MCF 10A (cell line): ENCODE data around the gene PLA2G5. TPM values are rescaled to one million over a fixed set of nuclear protein-coding genes. Genes with fewer than 3 reads are reported as not detected.

Experiments
- BruUV-seq: library from RNA; stranded (reverse); fragments of 400-500 nt; replicated peaks from 2 replicates; lab custom pipeline; 2021; lab: Mats Ljungman, UMichigan
- CTCF ChIA-PET: fragments of 300-600 bp; sonication (Branson Sonifier 250); formaldehyde crosslinking; extraction: SDS; loops from one replicate; lab custom pipeline; 2021; ENCODE audit warnings: antibody characterized with exemption, inconsistent platforms; lab: Yijun Ruan, JAX
- POLR2A ChIA-PET: fragments of 300-600, 350-650 bp; sonication (Branson Sonifier 250); formaldehyde crosslinking; extraction: SDS; loops from one replicate; lab custom pipeline; 2020; ENCODE audit warnings: antibody characterized with exemption, inconsistent platforms; lab: Yijun Ruan, JAX
- DNase-seq: peaks from one replicate; pipeline ENCODE4 v3.0.0-alpha.2; 2018; ENCODE audit not compliant: unreplicated experiment
- H3K27ac Mint-ChIP-seq: one replicate; pipeline ENCODE4 v1.8.0; 2022; ENCODE audit warnings: mild to moderate bottlenecking, low read depth, mixed read lengths; ENCODE audit not compliant: unreplicated experiment
- H3K27me3 Mint-ChIP-seq: one replicate; pipeline ENCODE4 v1.8.0; 2022; ENCODE audit warnings: mixed read lengths; ENCODE audit not compliant: insufficient read depth, unreplicated experiment
- H3K36me3 Mint-ChIP-seq: one replicate; pipeline ENCODE4 v1.8.0; 2022; ENCODE audit warnings: mild to moderate bottlenecking, moderate library complexity, mixed read lengths; ENCODE audit not compliant: insufficient read depth, unreplicated experiment
- H3K4me1 Mint-ChIP-seq: one replicate; pipeline ENCODE4 v1.8.0; 2022; ENCODE audit warnings: mixed read lengths; ENCODE audit not compliant: insufficient read depth, unreplicated experiment
- H3K4me3 Mint-ChIP-seq: one replicate; pipeline ENCODE4 v1.8.0; 2022; ENCODE audit warnings: mild to moderate bottlenecking, moderate library complexity, mixed read lengths; ENCODE audit not compliant: unreplicated experiment
- H3K9me3 Mint-ChIP-seq: one replicate; pipeline ENCODE4 v1.8.0; 2022; ENCODE audit warnings: mixed read lengths; ENCODE audit not compliant: unreplicated experiment
- CTCF ChIP-seq: fragments of 200-600 bp; IDR thresholded peaks from one replicate; pipeline ENCODE4 v1.8.0; 2022; ENCODE audit warnings: antibody characterized with exemption, mild to moderate bottlenecking; ENCODE audit not compliant: unreplicated experiment
- intact Hi-C: fragments of 100-400 bp; cut with micrococcal nuclease; formaldehyde crosslinking; loops from 2 replicates; pipeline ENCODE4 v1.14.1; 2022
- total RNA-seq: library from RNA; stranded (reverse); gene quantifications from 2 replicates; pipeline ENCODE4 v1.2.3, GENCODE V29; 2022

The PLA2G5 gene
- total RNA-seq, 1 experiment from 2014 or later: not detected

DNA sequence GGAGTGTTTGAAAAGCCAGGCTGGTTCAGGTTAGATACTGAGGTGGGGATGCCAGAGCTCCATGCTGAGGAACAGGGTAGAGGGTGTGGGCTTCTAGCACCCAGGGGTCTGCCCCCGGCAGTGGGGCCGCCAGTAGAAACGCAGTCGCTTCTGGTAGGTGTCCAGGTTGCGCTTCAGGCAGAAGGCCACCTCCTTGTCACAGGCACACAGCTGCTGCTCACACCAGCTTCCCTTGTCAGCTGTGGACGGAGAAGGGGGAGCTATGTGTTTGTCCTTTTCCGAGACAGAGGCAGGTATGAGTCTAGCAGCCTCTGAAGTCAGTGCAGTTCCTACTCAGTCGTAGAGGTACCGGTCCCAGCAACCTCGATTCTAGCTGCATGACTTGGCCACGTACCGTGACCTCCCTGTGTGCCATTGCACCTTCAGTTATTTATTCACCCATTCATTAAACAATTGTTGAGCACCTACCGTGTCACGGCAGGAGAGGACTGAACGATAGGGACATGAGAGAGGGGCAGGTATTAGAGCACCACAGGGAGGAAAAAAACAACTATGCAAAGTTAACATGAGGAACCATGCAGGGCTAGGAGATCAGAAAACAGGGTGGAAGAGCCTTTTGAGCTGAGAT is 44.1 kb downstream of the PLA2G5 start:
- no TSS peak for BruUV-seq
- Mint-ChIP-seq H3K4me1 (peaks cover 9% of the 10 kb centered on the region), H3K27ac (no peak overlapping the region)

DNA sequence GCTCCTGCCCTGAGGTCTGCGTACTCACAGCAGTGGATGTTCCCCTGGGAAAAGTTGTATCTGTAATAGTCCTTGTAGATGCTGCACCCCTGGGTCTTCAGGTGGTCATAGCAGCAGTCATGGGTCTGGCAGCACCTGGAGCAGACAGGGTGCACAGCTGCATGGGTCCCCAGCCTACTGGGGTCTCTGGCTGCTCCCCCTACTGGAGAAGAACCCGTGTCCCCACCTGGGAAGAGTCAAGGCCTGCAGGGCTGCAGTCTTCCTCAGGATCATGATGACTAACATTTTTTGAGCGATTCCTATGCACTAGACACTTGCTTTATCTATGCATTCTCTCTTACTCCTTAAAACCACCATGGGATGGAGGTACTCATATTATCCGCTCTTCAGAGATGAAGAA is 45.5 kb downstream of the PLA2G5 start:
- no peak overlapping the region for H3K27ac Mint-ChIP-seq
- intact Hi-C loops: no loop called here

More for the DNA sequence above, 44.1 kb downstream of the PLA2G5 start:
- POLR2A ChIA-PET: no interaction called here
- H3K9me3 Mint-ChIP-seq: no peaks in the 10 kb centered on the region
- H3K4me3 Mint-ChIP-seq: no peak overlapping the region
- DNase-seq: no peak
- H3K36me3 Mint-ChIP-seq: no peaks in the 10 kb centered on the region
- H3K27me3 Mint-ChIP-seq: peaks cover 22% of the 10 kb centered on the region
- no peak for TF ChIP-seq CTCF
- CTCF ChIA-PET: interaction anchor here (0.8 to 1.5 kb wide), 2 partner anchors 13 to 17 kb away, joined by 3 read pairs; no protein-coding TSS in a partner anchor
- intact Hi-C loops: no loop called here

DNA sequence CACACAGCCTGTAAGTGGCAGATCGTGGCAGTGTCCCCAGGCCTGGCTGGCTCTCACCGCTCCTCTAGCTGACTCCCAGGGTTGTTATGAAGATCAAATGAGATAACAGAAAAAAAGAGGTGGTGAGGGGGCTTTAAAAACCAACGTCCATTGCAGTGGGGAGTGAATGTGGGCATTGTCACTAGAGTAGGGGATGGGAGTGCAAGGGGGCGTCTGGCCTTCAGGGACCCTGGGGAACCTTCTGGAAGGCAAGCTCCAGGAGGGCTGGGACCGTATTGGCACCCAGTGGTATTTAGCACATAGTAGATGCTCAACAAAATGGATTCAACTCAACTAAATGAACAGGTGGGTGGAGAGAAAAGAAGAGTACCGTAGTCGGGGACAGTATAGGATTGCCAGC is 45.9 kb downstream of the PLA2G5 start:
- H3K4me1 Mint-ChIP-seq: peaks cover 2% of the 10 kb centered on the region
- no TSS peak for BruUV-seq
- H3K9me3 Mint-ChIP-seq: no peaks in the 10 kb centered on the region
- ChIA-PET CTCF (no interaction called here), POLR2A (no interaction called here)
- no peak for TF ChIP-seq CTCF
- H3K27me3 Mint-ChIP-seq: peaks cover 37% of the 10 kb centered on the region
- intact Hi-C loops: no loop called here
- DNase-seq: no peak
- no peak overlapping the region for H3K27ac Mint-ChIP-seq
- no peak overlapping the region for H3K4me3 Mint-ChIP-seq
- no peaks in the 10 kb centered on the region for H3K36me3 Mint-ChIP-seq

More for the DNA sequence above, 45.5 kb downstream of the PLA2G5 start:
- CTCF ChIA-PET: no interaction called here
- POLR2A ChIA-PET: no interaction called here
- H3K27me3 Mint-ChIP-seq: peaks cover 32% of the 10 kb centered on the region
- no peak overlapping the region for H3K4me3 Mint-ChIP-seq
- no peak for TF ChIP-seq CTCF
- no peaks in the 10 kb centered on the region for H3K9me3 Mint-ChIP-seq
- no peaks in the 10 kb centered on the region for H3K36me3 Mint-ChIP-seq
- no TSS peak for BruUV-seq
- peaks cover 7% of the 10 kb centered on the region for H3K4me1 Mint-ChIP-seq
- DNase-seq: no peak

DNA sequence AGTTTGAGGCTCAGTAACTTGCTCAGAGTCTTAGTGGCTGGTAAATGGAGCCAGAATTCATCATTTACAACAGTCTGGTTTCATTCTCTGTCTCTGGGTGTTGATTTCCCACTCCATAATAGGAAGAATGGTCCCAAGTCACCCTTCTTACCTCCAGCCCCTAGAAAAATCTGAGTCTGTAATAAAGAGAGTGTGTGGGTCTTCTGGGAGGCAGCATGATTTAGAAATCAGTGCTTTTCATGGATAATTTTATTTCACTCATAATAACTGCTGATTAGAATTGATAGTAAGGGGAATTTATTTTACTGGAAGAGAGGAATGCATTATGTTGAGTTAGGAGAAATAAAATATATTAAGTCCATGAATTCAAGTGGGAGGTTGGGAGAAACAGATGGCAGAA is 47.2 kb downstream of the PLA2G5 start:
- no peaks in the 10 kb centered on the region for H3K9me3 Mint-ChIP-seq
- no peak for TF ChIP-seq CTCF
- no peak overlapping the region for H3K27ac Mint-ChIP-seq
- BruUV-seq: no TSS peak
- intact Hi-C loops: no loop called here
- POLR2A ChIA-PET: no interaction called here
- no peaks in the 10 kb centered on the region for H3K4me1 Mint-ChIP-seq
- no peak overlapping the region for H3K4me3 Mint-ChIP-seq
- CTCF ChIA-PET: interaction anchor here (1.8 to 1.9 kb wide), 2 partner anchors 34 to 199 kb away, joined by 9 to 10 read pairs; no protein-coding TSS in a partner anchor
- H3K27me3 Mint-ChIP-seq: peaks cover 50% of the 10 kb centered on the region
- DNase-seq: no peak
- H3K36me3 Mint-ChIP-seq: no peaks in the 10 kb centered on the region
